ENCODE results near the gene MIOS.
"Not testable (repeated sequence)": the region's sequence is repeated elsewhere in the genome, so short reads cannot be mapped to it uniquely, and the experiment has no call there.

Gene MIOS

DNA sequence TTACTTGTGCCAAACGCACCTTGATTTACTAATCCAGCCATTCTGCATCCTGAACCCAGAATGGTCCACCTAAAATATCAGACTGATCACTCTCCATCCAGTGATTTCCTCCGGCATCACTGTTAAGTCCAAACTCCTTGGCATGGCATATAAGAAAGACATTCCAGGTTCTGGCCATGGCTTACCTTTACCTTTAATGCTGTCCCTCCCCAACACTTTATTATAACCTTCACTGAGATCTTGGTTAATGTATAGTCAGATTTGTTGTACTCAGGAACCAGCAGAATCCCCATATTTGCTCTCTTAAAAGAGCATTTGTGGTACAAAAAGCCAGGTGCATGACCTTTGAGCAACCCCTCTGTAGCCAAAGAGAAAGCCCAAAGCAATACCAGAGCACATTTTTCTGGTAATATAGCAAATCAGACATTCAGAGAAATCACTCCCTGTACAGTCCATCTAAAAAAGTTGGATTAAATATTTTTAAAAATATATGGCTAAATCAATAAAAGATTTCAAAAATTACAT is 84.1 kb downstream of the MIOS start:
- no peak for FAIRE-seq
- TF ChIP-seq SPI1 (IDR thresholded peaks at IDR 0.05; ENCODE audit: low read depth, low read length), result no peak
- no peak for DNase-seq (ENCODE audit: insufficient read length, low spot score)

DNA sequence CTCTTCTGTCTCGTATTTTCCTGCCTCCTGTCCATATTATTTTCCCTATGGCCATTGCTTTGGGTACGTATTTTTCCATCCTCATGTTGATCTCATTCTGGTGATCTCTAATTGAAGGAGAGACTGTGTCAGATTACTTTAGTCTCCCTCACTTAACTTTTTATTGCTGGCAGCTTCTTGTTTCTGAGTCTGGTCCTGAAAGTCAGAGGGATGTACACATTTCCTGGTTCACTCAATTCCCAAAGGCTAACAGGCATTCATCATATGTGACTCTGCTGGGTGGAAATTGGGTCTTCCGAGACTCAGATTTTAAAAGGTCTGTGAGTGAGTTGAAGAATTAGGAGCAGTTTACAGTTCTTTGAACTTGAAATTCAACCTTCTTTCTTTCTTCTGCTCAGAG is 84.8 kb downstream of the MIOS start:
- TF ChIP-seq TAF1 (IDR thresholded peaks at IDR 0.05; ENCODE audit: low read depth, low read length) (no peak), POU2F2 (IDR thresholded peaks at IDR 0.05; ENCODE audit: low read depth, low read length) (no peak), POLR2A (IDR thresholded peaks at IDR 0.05; ENCODE audit: low read depth, low read length) (no peak), SPI1 (IDR thresholded peaks at IDR 0.05; ENCODE audit: low read depth, low read length) (no peak), PAX5 (IDR thresholded peaks at IDR 0.05; ENCODE audit: insufficient read depth, low read length, severe bottlenecking) (no peak), POLR2AphosphoS5 (IDR thresholded peaks at IDR 0.05; ENCODE audit: low read depth, low read length) (no peak)
- FAIRE-seq, result no peak
- no peak for DNase-seq (ENCODE audit: insufficient read length, low spot score)

GRCh38 chr7:7652798-7653540 is 86.3 kb downstream of the MIOS start:
- TF ChIP-seq POLR2AphosphoS5 (IDR thresholded peaks at IDR 0.05; ENCODE audit: low read depth, low read length), result no peak
- no peak for TF ChIP-seq PAX5 (IDR thresholded peaks at IDR 0.05; ENCODE audit: insufficient read depth, low read length, severe bottlenecking)
- no peak for TF ChIP-seq TAF1 (IDR thresholded peaks at IDR 0.05; ENCODE audit: low read depth, low read length)
- TF ChIP-seq SPI1 (IDR thresholded peaks at IDR 0.05; ENCODE audit: low read depth, low read length), result no peak
- TF ChIP-seq POLR2A (IDR thresholded peaks at IDR 0.05; ENCODE audit: low read depth, low read length), result no peak
- TF ChIP-seq POU2F2 (IDR thresholded peaks at IDR 0.05; ENCODE audit: low read depth, low read length), result no peak
- no peak for FAIRE-seq
- no peak for DNase-seq (ENCODE audit: insufficient read length, low spot score)

- FAIRE-seq, result peak; percentile 52
- no peak for DNase-seq (ENCODE audit: insufficient read length, low spot score)
- TF ChIP-seq SPI1 (IDR thresholded peaks at IDR 0.05; ENCODE audit: low read depth, low read length), result no peak
- TF ChIP-seq TAF1 (IDR thresholded peaks at IDR 0.05; ENCODE audit: low read depth, low read length), result no peak
- no peak for TF ChIP-seq POLR2AphosphoS5 (IDR thresholded peaks at IDR 0.05; ENCODE audit: low read depth, low read length)
- TF ChIP-seq POU2F2 (IDR thresholded peaks at IDR 0.05; ENCODE audit: low read depth, low read length), result no peak
- TF ChIP-seq PAX5 (IDR thresholded peaks at IDR 0.05; ENCODE audit: insufficient read depth, low read length, severe bottlenecking), result no peak
- no peak for TF ChIP-seq POLR2A (IDR thresholded peaks at IDR 0.05; ENCODE audit: low read depth, low read length)
Measured at GRCh38 chr7:7653593-7654187, 87.0 kb downstream of the MIOS start.

- FAIRE-seq (no peak), DNase-seq (ENCODE audit: insufficient read length, low spot score) (no peak)
- TF ChIP-seq TAF1 (IDR thresholded peaks at IDR 0.05; ENCODE audit: low read depth, low read length), result no peak
- TF ChIP-seq POU2F2 (IDR thresholded peaks at IDR 0.05; ENCODE audit: low read depth, low read length), result no peak
- no peak for TF ChIP-seq POLR2AphosphoS5 (IDR thresholded peaks at IDR 0.05; ENCODE audit: low read depth, low read length)
- TF ChIP-seq POLR2A (IDR thresholded peaks at IDR 0.05; ENCODE audit: low read depth, low read length), result no peak
- no peak for TF ChIP-seq SPI1 (IDR thresholded peaks at IDR 0.05; ENCODE audit: low read depth, low read length)
- no peak for TF ChIP-seq PAX5 (IDR thresholded peaks at IDR 0.05; ENCODE audit: insufficient read depth, low read length, severe bottlenecking)
Measured at GRCh38 chr7:7654964-7655715, 88.5 kb downstream of the MIOS start.

GRCh38 chr7:7656459-7656858 is 89.8 kb downstream of the MIOS start:
- FAIRE-seq; DNase-seq (ENCODE audit: insufficient read length, low spot score): not testable (repeated sequence)
